Dendritic cell treated with granulocyte-macrophage colony-stimulating factor and Interleukin-4, amounts not matched to agents 40 ng/mL and 50 ng/mL, for 4 days (primary cell): ENCODE data around the gene EFCAB8.

Experiments
- H3K27ac Mint-ChIP-seq: one replicate; pipeline ENCODE4 v1.8.0; 2022; ENCODE audit warnings: mild to moderate bottlenecking, mixed read lengths
- H3K27me3 Mint-ChIP-seq: one replicate; pipeline ENCODE4 v1.8.0; 2022; ENCODE audit warnings: mild to moderate bottlenecking, mixed read lengths
- H3K36me3 Mint-ChIP-seq: one replicate; pipeline ENCODE4 v1.8.0; 2022; ENCODE audit warnings: low read depth, mixed read lengths
- H3K4me1 Mint-ChIP-seq: one replicate; pipeline ENCODE4 v1.8.0; 2022; ENCODE audit warnings: low read depth, mixed read lengths
- H3K4me3 Mint-ChIP-seq: one replicate; pipeline ENCODE4 v1.8.0; 2022; ENCODE audit warnings: mild to moderate bottlenecking, moderate library complexity, mixed read lengths
- H3K9me3 Mint-ChIP-seq: one replicate; pipeline ENCODE4 v1.8.0; 2022; ENCODE audit warnings: mixed read lengths
- intact Hi-C: fragments of 100-400 bp; cut with micrococcal nuclease; formaldehyde crosslinking; loops from one replicate; pipeline ENCODE4 v1.15.0; 2022

Gene EFCAB8

DNA sequence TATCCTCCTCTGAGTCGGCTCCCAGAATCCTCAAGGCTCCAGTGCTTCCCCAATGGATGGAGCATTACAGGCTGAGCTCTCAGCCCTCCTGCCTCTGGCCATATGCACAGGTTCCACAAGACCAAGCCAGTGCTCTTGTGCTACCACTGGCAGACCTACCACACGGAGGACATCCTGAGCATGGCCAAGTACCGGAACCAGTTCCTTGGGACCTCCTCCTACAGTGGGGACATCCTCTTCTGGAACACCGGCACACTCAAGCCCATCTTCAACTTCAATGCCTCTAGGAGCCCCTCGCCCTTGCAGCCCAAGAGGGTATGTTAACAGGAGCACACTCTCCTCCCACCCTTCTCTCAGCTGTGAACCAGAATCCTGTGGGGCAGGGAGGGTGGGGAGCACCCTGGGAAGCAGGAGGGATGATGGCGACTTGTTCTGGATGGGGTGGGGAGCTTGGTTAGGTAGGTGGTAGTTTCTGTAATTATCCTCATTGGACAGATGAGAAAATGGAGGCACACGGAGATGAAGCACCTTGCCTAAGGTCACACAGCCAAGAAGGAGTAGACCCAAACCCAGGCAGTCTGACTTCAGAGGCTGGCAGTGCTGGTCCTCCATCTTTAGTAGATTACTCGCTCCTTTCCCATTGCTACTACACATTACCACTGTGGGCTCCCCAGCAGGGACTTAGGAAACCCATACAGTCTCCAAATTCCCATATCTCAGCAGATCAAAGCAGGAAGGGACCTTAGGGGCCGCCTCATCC, 58.6 kb downstream of the EFCAB8 start:
- Mint-ChIP-seq H3K36me3 (no peaks in the 10 kb centered on the region), H3K9me3 (peaks cover 7% of the 10 kb centered on the region), H3K27me3 (peaks cover 5% of the 10 kb centered on the region), H3K4me1 (no peaks in the 10 kb centered on the region), H3K27ac (no peak overlapping the region), H3K4me3 (no peak overlapping the region)
- intact Hi-C loops: no loop called here

DNA sequence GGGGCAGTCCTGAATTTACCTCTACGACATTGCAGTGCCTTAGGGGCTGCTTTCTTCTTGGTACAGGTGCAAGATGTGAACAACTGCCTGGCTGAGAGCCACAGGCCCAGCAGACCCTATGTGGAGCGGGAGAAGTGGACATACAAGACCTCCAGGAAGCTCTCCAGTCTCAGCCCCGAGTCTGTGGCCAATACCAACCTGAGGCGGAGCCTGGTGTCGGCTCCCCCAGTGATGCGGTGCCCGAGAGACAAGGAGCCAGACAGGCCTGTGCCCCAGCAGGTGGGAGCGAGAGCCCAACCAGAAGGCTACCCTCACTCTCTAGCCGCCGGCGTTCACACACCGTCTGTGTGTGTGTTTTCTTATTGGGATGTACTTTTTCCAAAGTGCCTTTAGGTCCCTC, 59.6 kb downstream of the EFCAB8 start:
- no peaks in the 10 kb centered on the region for H3K36me3 Mint-ChIP-seq
- H3K4me3 Mint-ChIP-seq: no peak overlapping the region
- H3K27me3 Mint-ChIP-seq: peaks cover 5% of the 10 kb centered on the region
- peaks cover 7% of the 10 kb centered on the region for H3K9me3 Mint-ChIP-seq
- intact Hi-C loops: no loop called here
- no peak overlapping the region for H3K27ac Mint-ChIP-seq
- H3K4me1 Mint-ChIP-seq: no peaks in the 10 kb centered on the region

DNA sequence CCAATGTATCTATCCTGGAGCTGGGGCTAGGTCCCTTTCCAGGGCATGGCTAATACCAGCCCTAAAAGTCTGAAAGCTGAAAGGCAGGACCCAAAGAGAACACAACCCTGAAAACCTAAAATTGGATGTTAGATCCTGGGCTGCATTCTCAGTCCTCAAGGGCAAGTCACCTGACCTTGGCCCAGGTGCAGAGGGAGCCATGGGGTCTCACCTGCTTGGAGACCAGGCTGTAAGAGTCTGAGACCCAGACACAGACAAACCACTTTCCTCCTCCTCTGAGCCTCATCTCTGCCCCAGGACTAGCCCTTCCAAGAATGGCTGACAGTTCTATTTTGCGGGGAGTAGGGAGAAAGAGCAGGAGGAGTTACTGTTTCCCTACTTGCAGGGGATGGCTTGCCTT, 60.0 kb downstream of the EFCAB8 start:
- H3K4me1 Mint-ChIP-seq: no peaks in the 10 kb centered on the region
- peaks cover 7% of the 10 kb centered on the region for H3K9me3 Mint-ChIP-seq
- H3K27ac Mint-ChIP-seq: no peak overlapping the region
- H3K27me3 Mint-ChIP-seq: peaks cover 5% of the 10 kb centered on the region
- intact Hi-C loops: no loop called here
- no peaks in the 10 kb centered on the region for H3K36me3 Mint-ChIP-seq
- no peak overlapping the region for H3K4me3 Mint-ChIP-seq

DNA sequence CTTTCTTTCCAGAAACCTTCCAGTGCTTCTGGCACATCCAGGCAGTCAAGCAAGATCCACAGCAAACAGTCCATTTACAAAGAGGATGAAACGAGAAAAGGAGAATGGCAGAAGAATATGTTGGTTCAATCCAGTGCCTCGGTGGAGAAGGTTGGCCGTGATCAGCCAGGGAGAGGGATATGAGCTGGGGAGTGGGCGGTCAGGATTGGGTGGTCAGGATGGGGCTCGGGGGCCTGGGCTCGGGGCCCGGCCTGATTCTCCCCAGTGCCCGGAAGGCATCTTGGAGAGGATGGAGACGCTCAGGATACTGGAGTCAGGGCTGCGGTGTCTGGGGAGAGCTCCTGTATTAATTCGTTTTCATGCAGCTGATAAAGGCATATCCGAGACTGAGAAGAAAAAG, 61.3 kb downstream of the EFCAB8 start:
- Mint-ChIP-seq H3K27ac (no peak overlapping the region), H3K4me3 (no peak overlapping the region)

DNA sequence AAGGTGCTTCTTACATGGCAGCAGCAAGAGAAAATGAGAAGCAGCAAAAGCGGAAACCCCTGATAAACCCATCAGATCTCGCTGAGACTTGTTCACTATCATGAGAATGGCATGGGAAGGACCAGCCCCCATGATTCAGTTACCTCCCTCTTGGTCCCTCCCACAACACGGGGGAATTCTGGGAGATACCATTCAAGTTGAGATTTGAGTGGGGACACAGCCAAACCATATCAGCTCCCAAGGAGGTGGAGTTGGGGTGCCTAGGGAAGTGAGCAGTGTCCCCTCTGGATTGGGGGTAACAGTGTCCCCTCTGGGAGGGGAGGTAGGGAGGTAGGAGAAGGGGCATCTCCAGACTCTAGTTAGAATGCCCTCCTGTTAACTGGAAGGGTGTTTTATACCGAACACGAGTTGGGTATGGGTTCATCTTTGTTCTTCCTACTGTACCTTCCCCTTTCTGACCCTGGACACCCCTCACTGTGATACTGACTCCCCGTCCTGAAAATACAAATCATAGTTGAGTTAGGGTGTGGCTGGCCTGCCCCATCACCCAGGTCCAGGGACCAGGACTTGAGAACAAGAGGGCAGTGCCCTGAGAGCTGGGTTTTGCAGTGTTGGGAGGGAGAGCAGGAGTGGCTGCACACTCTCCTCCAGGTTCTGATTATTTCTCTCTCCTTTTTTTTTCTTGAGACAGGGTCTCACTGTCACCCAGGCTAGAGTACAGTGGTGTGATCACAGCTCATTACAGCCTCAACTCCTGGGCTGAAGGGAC, 62.0 kb downstream of the EFCAB8 start:
- Mint-ChIP-seq H3K27ac (no peak overlapping the region), H3K4me1 (no peaks in the 10 kb centered on the region), H3K27me3 (peaks cover 5% of the 10 kb centered on the region), H3K36me3 (no peaks in the 10 kb centered on the region), H3K4me3 (no peak overlapping the region), H3K9me3 (no peaks in the 10 kb centered on the region)
- intact Hi-C loops: no loop called here

More for the DNA sequence above, 61.3 kb downstream of the EFCAB8 start:
- Mint-ChIP-seq H3K9me3 (peaks cover 5% of the 10 kb centered on the region), H3K36me3 (no peaks in the 10 kb centered on the region), H3K27me3 (peaks cover 5% of the 10 kb centered on the region), H3K4me1 (no peaks in the 10 kb centered on the region)
- intact Hi-C loops: no loop called here

DNA sequence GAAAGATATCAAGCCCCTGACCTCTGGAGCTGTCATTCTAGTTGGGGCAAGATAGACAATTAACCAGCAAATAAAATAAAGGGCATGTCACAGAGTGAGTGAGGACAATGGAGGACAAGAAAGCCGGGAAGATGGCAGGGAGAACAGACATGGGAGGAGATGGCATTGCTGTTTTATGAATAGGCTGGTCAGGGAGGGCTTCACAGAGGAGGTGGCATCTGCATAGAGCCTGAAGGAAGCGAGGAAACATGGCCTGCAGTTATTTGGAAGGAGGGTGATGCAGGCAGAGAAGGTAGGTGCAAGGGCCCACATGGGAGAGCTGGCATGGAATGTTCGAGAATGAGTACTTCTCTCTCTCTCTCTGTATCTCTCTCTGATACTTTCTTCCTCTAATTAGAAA, 63.7 kb downstream of the EFCAB8 start:
- Mint-ChIP-seq H3K4me3 (no peak overlapping the region), H3K4me1 (no peaks in the 10 kb centered on the region), H3K36me3 (no peaks in the 10 kb centered on the region), H3K27ac (no peak overlapping the region), H3K27me3 (peaks cover 7% of the 10 kb centered on the region), H3K9me3 (no peaks in the 10 kb centered on the region)
- intact Hi-C loops: no loop called here

DNA sequence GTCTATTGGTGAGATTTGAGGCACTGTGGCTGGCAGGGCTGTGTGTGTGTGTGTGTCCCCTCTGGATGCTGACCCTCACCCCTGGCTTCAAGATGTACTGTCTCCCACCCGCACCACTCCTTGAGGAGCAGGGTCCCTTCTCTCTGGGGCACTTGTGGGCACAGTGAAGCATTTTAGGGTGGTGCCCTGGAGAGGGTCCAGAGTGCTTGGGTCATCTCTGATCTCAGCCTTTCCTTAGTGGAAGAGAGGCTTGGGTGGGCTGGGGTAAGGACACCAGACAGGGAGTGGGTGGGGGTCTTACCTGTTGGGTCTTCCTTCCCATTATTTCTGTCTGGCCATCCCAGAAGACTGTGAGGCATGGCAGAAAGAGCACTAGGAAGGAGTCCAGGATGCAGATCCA, 66.1 kb downstream of the EFCAB8 start:
- no peak overlapping the region for H3K27ac Mint-ChIP-seq
- no peaks in the 10 kb centered on the region for H3K36me3 Mint-ChIP-seq
- H3K4me3 Mint-ChIP-seq: no peak overlapping the region
- no peaks in the 10 kb centered on the region for H3K9me3 Mint-ChIP-seq
- H3K4me1 Mint-ChIP-seq: no peaks in the 10 kb centered on the region
- peaks cover 9% of the 10 kb centered on the region for H3K27me3 Mint-ChIP-seq
- intact Hi-C loops: no loop called here

DNA sequence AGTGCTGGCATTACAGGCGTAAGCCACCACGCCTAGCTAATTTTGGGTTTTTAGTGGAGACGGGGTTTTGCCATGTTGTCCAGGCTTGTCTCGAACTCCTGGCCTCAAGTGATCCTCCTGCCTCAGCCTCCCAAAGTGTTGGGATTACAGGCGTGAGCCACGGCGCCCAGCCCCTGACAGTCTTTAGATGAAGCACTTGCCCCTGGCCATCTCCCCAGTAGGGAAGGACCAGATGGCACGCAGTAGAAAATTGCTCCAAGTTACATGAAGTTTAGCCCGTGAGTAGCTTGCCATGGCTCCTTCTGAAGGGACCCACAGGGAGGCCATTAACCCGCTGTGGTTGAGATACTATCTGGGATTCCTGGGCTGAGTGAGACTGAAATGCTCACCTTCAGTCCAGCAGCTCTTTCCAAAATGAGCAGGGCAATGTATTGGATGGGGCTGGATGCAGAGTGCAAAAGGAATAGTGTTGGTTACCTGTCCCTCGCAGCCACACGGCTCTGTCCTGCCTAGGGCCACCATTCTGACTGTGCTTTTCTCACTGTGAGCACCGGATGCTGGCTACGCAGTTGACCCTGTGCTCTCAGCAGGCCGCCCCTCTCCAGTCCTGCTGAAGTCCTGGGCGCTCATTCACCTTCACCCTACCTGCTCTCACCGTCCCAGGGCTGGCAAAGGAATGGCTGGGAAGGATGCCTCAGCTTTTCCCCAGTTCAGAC, 66.9 kb downstream of the EFCAB8 start:
- Mint-ChIP-seq H3K27me3 (peaks cover 7% of the 10 kb centered on the region), H3K36me3 (no peaks in the 10 kb centered on the region), H3K27ac (no peak overlapping the region), H3K9me3 (no peaks in the 10 kb centered on the region), H3K4me3 (no peak overlapping the region), H3K4me1 (no peaks in the 10 kb centered on the region)
- intact Hi-C loops: no loop called here

DNA sequence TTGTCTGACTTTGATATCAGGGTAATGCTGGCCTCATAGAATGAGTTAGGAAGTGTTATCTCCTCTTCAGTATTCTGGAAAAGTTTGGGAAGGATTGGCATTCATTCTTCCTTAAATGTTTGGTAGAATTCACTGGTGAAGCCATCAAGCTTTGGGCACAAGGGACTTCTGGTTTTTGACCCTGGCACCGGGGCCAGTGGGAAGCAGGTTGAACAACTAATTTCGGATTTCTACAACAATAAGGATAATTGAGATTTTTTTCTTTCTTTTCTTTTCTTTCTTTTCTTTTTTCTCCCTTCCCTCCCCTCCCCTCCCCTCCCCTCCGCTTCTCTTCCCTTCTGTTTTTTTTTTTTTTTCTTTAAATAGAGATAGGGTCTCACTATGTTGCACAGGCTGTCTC, 70.4 kb downstream of the EFCAB8 start:
- Mint-ChIP-seq H3K36me3 (no peaks in the 10 kb centered on the region), H3K27ac (no peak overlapping the region), H3K9me3 (no peaks in the 10 kb centered on the region), H3K27me3 (peaks cover 4% of the 10 kb centered on the region), H3K4me1 (no peaks in the 10 kb centered on the region), H3K4me3 (no peak overlapping the region)
- intact Hi-C loops: no loop called here

DNA sequence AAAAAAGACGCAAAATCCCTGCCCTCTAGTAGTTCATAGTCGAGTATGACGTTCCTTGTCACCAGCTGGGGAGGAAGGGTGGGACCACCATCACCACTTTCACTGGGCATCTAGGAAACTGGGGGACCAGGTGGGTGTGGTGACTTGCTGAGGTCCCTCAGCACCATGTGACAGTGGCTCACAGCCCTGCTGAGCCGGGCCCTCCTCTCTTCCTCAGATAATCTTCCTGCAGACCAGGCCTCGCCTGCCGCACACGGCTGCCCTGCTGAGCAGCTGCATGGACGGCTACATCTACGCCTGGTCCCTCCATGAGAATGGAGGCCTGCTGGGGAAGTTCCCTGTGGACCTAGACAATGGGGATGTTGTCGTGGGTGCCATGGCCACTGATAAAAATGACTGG, 71.5 kb downstream of the EFCAB8 start:
- Mint-ChIP-seq H3K27ac (no peak overlapping the region), H3K4me3 (no peak overlapping the region), H3K27me3 (peaks cover 4% of the 10 kb centered on the region), H3K9me3 (no peaks in the 10 kb centered on the region), H3K36me3 (no peaks in the 10 kb centered on the region), H3K4me1 (no peaks in the 10 kb centered on the region)
- intact Hi-C loops: no loop called here

DNA sequence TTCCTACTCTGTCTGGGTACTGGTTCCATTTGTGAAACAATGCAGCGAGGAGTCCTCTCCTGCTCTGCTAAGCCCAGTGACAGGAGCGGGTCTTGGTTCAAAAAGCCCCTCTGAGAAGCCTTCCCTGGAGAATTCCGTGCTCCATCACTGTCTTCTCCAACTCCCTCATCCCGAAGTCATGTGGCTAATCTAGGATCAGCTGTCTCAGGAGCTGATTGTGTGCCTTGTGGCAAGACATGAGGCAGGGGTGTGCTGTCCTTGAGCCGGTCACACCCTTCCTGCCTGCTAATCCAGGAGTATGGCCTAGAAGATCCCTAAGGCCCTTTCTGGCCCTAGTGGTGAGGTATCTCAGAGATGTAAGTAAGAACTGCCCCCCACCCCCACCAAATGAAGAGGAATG, 72.0 kb downstream of the EFCAB8 start:
- intact Hi-C loops: no loop called here
- H3K4me3 Mint-ChIP-seq: no peak overlapping the region
- no peaks in the 10 kb centered on the region for H3K4me1 Mint-ChIP-seq
- H3K36me3 Mint-ChIP-seq: no peaks in the 10 kb centered on the region
- H3K27me3 Mint-ChIP-seq: peaks cover 4% of the 10 kb centered on the region
- H3K27ac Mint-ChIP-seq: no peak overlapping the region
- no peaks in the 10 kb centered on the region for H3K9me3 Mint-ChIP-seq

DNA sequence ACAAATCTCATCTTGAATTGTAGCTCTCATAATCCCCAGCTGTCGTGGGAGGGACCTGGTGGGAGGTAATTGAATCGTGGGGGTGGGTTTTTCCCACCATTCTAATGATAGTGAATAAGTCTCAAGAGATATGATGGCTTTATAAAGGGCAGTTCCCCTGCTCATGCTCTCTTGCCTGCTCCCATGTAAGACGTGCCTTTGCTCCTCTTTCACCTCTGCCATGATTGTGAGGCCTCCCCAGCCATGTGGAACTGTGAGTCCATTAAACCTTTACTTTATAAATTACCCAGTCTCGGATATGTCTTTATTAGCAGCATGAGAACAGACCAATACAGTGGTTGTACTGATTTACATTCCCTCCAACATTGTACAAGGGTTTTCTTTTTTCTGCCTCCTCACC, 75.9 kb downstream of the EFCAB8 start:
- H3K9me3 Mint-ChIP-seq: peaks cover 5% of the 10 kb centered on the region
- no peak overlapping the region for H3K4me3 Mint-ChIP-seq
- H3K27me3 Mint-ChIP-seq: peaks cover 1% of the 10 kb centered on the region
- H3K4me1 Mint-ChIP-seq: no peaks in the 10 kb centered on the region
- no peaks in the 10 kb centered on the region for H3K36me3 Mint-ChIP-seq
- intact Hi-C loops: no loop called here
- H3K27ac Mint-ChIP-seq: no peak overlapping the region

DNA sequence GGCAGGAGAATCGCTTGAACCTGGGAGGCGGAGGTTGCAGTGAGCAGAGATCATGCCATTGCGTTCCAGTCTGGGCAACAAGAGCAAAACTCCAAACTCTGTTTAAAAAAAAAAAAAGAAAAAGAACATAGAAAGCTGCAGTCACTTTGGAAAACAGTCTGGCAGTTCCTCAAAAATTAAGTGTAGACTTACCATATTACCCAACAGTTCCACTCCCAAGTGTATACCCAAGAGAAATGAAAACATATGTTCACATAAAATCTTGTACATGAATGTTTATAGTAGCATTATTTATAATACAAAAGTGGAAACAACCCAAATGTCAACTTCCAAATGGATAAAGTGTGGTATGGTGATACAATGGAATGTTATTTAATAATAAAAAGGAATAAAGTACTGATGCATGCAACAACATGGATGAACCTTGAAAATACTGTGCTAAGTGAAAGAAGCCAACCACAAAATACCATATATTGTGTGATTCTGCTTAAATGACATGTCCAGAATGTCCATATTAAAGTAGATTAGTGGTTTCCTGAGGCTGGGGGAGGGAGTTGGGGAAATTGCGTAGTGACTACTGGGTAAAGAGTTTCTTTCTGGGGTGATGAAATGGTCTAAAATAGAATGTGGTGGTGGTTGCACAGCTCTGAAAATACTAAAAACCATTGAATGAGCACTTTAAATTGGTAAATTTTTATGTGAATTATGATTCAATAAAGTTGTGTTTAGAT, 82.6 kb downstream of the EFCAB8 start:
- no peak overlapping the region for H3K4me3 Mint-ChIP-seq
- intact Hi-C loops: no loop called here

More for the DNA sequence above, 82.6 kb downstream of the EFCAB8 start:
- H3K36me3 Mint-ChIP-seq: no peaks in the 10 kb centered on the region
- peaks cover 9% of the 10 kb centered on the region for H3K9me3 Mint-ChIP-seq
- no peak overlapping the region for H3K27ac Mint-ChIP-seq
- H3K27me3 Mint-ChIP-seq: peaks cover 5% of the 10 kb centered on the region
- no peaks in the 10 kb centered on the region for H3K4me1 Mint-ChIP-seq
